ENCODE data around the gene CHCHD6. TPM values are rescaled to one million over a fixed set of nuclear protein-coding genes. Genes with fewer than 3 reads are reported as not detected.

The CHCHD6 gene
- polyA plus RNA-seq, 1 donor from 2014 or later = 102 TPM

- H3K9me3 ChIP-seq (ENCODE audit: low read length) = no peaks in the 10 kb centered on the region
- no peak overlapping the region for H3K9ac ChIP-seq (ENCODE audit: low read length)
- H2AFZ ChIP-seq (ENCODE audit: low read depth, low read length) = no peak overlapping the region
- H3K27me3 ChIP-seq (ENCODE audit: insufficient read depth, low read depth, low read length) = no peaks in the 10 kb centered on the region
- H3K27ac ChIP-seq (ENCODE audit: low read length) = peak overlapping the region; percentile 29
- H3K9me2 ChIP-seq (ENCODE audit: insufficient read depth, low read length) = no peaks in the 10 kb centered on the region
- TF ChIP-seq REST (IDR thresholded peaks at IDR 0.05; ENCODE audit: borderline replicate concordance) (no peak), EP300 (conservative IDR thresholded peaks at IDR 0.05; ENCODE audit: poor library complexity, severe bottlenecking) (no peak), POLR2AphosphoS5 (IDR thresholded peaks at IDR 0.05) (peak; percentile 10), CTCF (IDR thresholded peaks at IDR 0.05; ENCODE audit: poor library complexity, severe bottlenecking) (peak; percentile 46)
- no peak overlapping the region for H3K4me2 ChIP-seq (ENCODE audit: low read length)
- no peaks in the 10 kb centered on the region for H3K79me2 ChIP-seq (replicated peaks; ENCODE audit: insufficient read depth, low read length)
- no peaks in the 10 kb centered on the region for H3K36me3 ChIP-seq (ENCODE audit: insufficient read depth, low read length)
- H3K4me3 ChIP-seq (ENCODE audit: low read length) = no peak overlapping the region
- no peaks in the 10 kb centered on the region for H4K20me1 ChIP-seq (ENCODE audit: insufficient read depth)
- no peaks in the 10 kb centered on the region for H3F3A ChIP-seq (ENCODE audit: insufficient read depth, low read length, poor library complexity, severe bottlenecking)
Measured at GRCh38 chr3:126835472-126836219, 131.6 kb downstream of the CHCHD6 start.

- Histone ChIP-seq H3K79me2 (replicated peaks; ENCODE audit: insufficient read depth, low read length) (no peaks in the 10 kb centered on the region), H3K27ac (ENCODE audit: low read length) (no peak overlapping the region), H3K4me3 (ENCODE audit: low read length) (no peak overlapping the region), H4K20me1 (ENCODE audit: insufficient read depth) (no peaks in the 10 kb centered on the region), H3K4me2 (ENCODE audit: low read length) (no peak overlapping the region), H3K27me3 (ENCODE audit: insufficient read depth, low read depth, low read length) (no peaks in the 10 kb centered on the region), H3K9me2 (ENCODE audit: insufficient read depth, low read length) (no peaks in the 10 kb centered on the region), H2AFZ (ENCODE audit: low read depth, low read length) (no peak overlapping the region), H3K9me3 (ENCODE audit: low read length) (no peaks in the 10 kb centered on the region), H3F3A (ENCODE audit: insufficient read depth, low read length, poor library complexity, severe bottlenecking) (no peaks in the 10 kb centered on the region), H3K9ac (ENCODE audit: low read length) (no peak overlapping the region), H3K36me3 (ENCODE audit: insufficient read depth, low read length) (no peaks in the 10 kb centered on the region)
- TF ChIP-seq CTCF (IDR thresholded peaks at IDR 0.05; ENCODE audit: poor library complexity, severe bottlenecking) (no peak), REST (IDR thresholded peaks at IDR 0.05; ENCODE audit: borderline replicate concordance) (no peak), SMC3 (conservative IDR thresholded peaks at IDR 0.05; ENCODE audit: poor library complexity) (no peak), EP300 (conservative IDR thresholded peaks at IDR 0.05; ENCODE audit: poor library complexity, severe bottlenecking) (no peak), MXI1 (conservative IDR thresholded peaks at IDR 0.05; ENCODE audit: poor library complexity, severe bottlenecking) (no peak), TAF1 (IDR thresholded peaks at IDR 0.05; ENCODE audit: low read depth) (no peak), EZH2 (IDR thresholded peaks at IDR 0.05; ENCODE audit: borderline replicate concordance, insufficient read depth, low read length, poor library complexity, severe bottlenecking) (no peak), RAD21 (conservative IDR thresholded peaks at IDR 0.05) (no peak), POLR2AphosphoS5 (IDR thresholded peaks at IDR 0.05) (no peak)
Measured at GRCh38 chr3:126836220-126836860, 132.3 kb downstream of the CHCHD6 start.

Measured in neural cell (in vitro differentiated cells).